AML-193 (cell line): Measurements from ENCODE around the gene CHN1.

Source experiments
- DNase-seq, 2 experiments: peaks; one replicate each; lab custom pipeline; 2025; lab: John Stamatoyannopoulos, UW

The CHN1 gene

DNA sequence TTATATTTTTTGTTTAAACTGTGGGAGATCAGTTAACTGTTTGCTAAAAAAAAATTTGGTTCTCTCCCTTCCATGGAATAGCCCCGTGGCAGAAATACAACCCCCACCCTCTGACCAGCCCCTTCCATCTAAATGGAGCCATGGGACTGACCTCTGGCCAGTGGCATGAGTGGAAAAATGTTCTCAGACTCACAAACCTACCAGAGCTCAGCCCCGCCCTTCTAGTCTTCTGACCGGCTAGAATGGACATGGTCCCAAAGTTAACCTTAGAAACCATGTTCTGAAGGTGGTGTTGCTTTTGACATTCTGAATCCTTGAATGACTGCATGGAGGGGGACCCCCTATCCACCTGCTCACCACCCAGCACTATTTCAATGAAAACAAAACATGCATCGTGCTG lies 239.6 kb downstream of the CHN1 start:
- DNase-seq, result no peak

DNA sequence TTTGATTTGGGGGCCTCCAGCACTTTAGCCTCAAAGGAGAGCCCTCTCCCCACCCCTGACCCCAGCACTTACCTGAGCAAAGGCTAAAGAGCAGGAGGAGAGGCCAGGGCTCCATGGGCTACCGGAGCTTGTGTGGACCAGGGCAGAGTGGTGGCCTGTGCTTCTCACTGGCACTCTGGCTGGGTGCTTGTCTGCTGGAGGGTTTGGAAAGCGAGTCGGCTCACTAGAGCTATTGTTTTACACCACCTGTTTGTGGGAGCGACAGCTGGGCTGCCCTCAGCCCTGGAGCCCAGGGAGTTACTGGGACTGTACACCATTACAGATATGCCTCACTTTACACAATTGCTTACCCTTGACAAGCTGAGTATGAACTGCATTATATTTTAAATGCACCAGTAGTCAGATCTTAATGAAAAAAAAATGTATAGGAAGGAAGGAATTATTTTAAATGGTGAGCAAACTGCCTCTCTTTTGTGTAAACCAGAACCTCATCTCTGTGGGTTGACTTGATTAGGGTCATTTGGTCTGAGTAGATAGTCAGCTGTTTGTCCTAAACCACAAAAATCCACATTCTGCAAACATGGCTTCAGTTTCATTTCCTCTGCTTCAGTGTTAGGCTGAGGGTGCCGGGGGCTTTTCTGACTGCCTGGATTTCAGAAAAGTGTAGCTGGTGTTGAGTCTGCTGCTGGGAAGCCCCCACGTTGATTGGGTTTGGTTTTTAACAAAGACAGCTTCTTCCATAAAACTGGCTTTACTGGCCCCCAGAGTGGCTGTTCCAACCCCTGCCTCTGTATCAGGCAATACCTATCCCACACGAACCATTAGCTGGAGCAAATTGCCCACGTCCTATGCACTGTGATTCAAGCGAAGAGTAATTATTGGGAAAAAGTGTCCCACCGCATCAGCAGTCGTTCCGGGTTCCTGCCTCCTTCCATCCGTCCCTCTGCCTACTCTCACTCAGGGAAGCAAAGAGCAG lies 240.6 kb downstream of the CHN1 start, which contains the start of gene CHRNA1:
CHRNA1 (minus strand) TSS at position 193 of the 976 bp plus-strand sequence; CDS start at position 115, 78 bp downstream.
- no peak for DNase-seq

DNA sequence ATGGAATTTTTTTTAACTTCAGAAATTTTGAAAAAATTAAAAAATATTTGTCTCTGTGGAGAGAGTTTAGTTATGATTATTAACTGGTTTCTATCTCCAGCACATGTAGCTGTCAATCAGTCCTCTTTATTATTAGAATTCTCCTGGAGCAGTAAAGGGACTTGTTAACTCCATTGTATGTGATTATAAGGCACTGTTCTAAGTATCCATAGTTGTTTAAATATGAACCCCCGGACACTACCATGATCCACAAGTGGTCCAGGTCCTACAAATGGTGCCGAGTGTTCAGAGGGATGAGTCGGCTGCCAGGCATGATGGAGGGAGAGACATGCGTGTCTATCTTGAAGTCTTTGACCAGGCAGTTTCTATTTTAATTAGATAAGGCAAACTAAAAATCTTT lies 241.4 kb downstream of the CHN1 start:
- DNase-seq, result no peak

DNA sequence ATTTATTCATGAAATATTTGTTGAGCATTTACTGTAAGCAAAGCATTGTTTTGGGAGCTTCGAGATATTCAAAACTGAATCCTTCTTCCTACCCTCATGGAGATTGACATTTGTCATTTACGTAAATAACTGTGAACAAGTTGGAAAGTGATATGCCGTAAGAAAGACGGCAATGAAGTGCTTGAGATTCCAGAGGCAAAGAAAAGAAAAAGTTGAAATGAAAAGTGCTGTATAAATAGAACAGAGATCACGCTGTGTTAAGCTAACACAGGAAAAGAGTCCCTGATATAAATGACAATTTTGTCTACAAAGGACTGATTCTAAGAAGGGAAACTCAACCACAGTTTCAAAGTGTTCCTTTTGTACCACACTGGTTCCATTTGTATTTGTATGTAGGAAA lies 242.7 kb downstream of the CHN1 start:
- no peak for DNase-seq

DNA sequence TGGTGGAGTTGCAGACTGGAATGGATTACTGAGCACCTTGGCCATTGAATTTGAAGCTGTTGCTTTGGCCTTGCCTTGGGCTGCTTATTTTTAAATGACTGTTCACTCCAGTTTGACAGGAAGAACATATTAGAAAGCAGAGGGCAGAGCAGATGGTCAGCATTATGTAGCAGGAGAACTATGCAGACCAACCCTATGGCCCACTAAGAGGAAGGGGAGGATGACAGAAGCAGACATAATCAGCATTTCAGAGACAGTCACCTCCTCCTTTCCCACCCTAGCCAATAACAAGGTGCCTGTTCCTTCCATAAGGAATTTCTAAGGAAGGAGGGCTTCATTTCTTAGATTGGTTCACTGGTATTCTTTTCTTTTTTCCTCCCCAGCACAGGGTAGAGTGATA lies 243.3 kb downstream of the CHN1 start:
- no peak for DNase-seq

DNA sequence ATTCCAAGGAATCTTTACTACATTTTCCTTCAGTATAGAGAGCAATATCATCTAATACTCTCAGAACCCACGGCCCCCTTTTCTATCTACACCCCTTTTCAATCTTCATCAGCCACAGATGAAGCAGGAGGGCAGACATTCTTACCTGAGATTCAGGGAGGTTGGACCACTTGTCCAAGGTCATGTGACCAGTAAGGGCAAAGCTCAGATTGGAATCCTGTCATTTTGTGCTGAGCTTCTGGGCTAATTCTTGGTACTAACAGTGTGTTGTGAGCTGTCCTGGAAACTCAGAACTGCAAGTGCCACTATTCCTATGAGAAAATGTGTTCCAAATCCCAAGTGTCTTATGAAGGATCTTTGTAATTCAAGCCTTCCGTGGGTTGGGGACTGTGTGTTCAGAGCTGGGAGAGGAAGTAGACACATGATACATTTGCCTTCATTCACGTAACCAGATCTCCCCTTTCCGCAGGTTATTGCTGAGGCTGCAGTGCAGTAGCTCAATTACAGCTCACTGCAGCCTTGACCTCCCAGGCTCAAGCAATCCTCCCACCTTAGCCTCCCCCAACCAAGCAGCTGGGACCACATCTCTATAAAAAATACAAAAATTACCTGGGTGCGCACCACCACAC lies 244.2 kb downstream of the CHN1 start:
- no peak for DNase-seq

DNA sequence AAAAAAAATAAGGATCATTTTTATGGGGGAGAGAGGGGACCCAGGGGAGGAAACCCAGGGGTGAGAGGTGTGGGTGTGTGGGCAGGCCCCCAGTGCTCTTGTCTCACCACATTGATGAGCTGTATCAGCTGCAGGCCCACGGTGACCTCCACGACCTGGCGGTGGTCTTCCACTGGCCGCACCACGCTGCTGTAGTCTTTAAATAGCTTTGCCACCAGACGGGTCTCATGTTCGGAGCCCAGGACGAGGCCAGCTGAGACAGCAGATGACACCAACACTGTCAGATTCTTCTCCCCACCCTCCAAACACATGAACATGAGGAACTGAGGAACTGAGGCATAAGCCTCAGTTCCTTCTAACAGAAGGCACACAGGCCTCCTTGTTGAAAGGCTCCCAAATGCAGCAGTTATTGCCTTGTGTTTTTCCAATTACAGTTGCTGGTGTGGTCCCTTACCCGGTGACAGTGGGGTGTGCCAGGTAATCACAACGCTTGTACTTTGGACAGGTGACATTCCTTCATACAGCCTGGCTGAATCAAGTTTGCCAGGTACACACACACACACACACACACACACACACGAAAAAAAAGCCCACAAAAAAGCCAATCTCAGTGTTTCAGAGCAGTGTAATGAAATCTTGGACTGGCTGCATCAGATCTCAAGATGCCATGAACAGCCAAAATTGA lies 245.7 kb downstream of the CHN1 start:
- no peak for DNase-seq

DNA sequence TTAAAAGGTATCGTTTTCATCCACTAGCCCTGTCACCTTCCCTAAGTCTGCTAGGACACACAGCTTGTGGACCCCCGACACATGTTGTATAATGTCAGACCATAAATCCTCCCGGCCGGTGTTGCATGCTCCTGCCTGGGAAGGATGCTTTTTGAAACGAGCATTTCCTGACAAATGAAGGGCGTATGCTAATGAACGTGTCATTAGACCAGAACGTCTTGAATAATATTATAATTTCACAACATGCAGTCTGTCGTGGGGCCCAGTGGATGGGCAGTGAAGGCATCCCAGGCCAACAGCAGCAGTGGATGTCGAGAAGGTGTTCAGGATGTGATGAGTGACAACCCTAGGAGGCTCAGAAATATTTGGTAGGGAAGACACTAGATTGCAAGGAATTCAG lies 248.4 kb downstream of the CHN1 start:
- DNase-seq, result no peak

DNA sequence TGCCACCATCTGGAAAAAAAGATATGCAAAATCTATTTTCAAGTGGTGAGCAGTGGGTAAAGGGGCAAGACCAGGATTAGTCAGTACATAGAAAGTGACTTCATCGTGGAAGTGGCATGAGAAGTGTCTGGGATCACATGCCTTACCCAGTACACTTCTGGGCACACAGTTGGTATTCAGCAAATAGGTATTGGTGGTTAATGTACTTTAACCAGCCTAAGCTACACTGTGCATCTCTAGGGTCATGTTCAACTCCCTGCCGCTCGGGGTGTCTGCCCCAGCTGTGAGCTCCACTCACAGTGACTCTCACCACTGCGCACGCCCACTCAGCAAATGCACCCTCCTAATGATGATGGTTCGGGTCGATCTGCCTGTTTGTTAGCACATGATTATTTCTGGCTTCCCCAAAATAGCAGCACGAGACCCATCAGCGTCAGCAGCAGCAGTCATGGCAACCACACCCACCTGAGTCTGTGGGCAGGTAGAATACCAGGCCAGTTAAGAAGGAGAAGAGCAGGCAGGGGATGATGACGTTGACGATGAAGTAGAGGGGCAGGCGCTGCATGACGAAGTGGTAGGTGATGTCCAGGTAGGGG lies 252.0 kb downstream of the CHN1 start:
- DNase-seq, result no peak

DNA sequence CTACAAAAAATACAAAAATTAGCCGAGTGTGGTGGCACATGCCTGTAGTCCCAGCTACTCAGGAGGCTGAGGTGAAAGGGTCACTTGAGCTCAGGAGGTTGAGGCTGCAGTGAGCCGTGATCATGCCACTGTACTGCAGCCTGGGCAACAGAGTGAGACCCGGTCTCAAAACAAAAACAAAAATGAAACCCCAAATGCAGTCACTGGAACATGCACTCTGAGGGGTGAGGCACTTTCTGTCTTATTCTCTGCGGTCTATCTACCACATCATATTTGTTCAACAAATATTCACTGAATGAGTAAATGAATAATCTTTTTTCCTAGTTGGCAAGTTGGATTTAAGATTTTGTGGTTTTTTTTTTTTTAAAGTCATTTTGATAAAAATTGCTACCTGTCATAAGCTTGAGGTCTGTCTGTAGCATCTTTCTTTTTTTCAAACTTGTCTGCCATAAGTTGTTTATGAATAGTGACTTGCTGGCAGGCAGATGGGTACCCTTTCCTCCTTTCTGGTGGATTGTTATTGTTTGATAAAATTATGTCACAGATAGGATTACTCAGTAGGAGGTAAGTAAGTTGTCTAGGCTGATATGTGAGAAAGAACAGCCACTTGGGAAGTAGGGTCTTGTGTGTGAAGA lies 252.7 kb downstream of the CHN1 start:
- DNase-seq, result no peak

DNA sequence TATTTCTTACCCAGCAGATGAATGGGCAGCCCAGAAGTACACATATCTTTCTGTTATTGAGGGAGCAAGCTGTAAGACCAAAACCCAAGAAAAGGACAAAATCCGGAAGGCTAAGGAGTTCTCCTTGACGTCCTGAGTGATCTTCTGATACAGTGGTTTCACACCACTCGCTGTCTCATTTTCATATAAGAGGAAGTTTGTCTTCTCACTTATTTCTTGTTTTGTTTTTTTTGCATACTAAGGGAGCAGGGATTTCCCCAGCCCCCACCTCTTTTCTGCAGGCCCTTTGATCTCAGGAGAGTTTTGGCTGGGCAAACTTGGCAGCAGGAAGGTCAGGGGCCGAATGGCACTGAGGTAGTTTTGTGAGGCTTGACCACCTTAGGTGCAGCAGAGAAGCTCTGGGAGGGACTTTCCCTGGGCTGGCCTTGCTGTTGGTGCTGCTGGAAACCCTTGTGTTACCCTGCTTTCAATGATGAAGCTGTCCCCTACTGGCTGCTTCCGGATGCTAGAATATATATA lies 254.2 kb downstream of the CHN1 start:
- DNase-seq, result no peak

DNA sequence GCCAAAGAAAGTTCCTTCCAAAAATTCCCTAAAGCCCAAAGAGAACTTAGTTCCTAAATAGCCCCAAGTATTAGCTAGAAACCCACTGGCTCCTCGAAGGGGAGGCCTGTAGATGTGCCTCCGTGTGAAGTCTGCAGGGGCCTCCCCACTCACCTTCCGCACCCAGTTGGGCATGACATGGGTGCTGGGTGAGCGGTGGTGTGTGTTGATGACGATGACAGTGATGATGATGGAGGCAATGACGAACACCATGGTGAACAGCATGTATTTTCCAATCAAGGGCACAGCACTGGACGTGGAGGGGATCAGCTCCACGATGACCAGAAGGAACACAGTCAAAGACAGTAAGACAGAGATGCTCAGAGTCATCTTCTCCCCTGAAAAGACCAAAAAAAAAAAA lies 255.4 kb downstream of the CHN1 start:
- no peak for DNase-seq

DNA sequence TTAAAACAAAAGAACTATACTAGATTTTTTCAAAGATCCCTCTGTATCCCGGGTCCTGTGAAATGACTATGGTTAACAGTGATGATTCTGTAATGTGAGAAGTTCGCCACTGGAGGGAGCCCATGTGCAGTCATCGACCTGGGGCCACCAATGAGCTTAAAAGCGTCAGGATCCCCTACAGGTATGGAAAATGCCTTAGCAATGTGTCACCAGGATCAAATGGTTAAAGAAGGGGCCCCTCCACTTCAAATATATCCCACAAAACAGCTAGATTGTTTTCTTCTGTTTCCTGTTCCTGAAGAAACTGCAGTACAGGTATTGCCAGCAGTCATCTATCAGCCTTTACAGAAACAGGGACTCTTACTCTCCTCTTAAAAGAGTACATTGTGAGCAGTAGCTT lies 256.2 kb downstream of the CHN1 start:
- peak; percentile 48 to 49 for DNase-seq
